ENCODE results near the gene CRABP2. TPM values are rescaled to one million over a fixed set of nuclear protein-coding genes. Genes with fewer than 3 reads are reported as not detected.
A peak's percentile ranks its signal among the peaks of the same experiment; 100 is the strongest.

CRABP2 gene
- total and polyA plus RNA-seq, 2 of the 13 experiments (the other 11 are each of a cell fraction or from before 2014, with no cell fraction given), result 0.40 to 0.60 TPM

DNA sequence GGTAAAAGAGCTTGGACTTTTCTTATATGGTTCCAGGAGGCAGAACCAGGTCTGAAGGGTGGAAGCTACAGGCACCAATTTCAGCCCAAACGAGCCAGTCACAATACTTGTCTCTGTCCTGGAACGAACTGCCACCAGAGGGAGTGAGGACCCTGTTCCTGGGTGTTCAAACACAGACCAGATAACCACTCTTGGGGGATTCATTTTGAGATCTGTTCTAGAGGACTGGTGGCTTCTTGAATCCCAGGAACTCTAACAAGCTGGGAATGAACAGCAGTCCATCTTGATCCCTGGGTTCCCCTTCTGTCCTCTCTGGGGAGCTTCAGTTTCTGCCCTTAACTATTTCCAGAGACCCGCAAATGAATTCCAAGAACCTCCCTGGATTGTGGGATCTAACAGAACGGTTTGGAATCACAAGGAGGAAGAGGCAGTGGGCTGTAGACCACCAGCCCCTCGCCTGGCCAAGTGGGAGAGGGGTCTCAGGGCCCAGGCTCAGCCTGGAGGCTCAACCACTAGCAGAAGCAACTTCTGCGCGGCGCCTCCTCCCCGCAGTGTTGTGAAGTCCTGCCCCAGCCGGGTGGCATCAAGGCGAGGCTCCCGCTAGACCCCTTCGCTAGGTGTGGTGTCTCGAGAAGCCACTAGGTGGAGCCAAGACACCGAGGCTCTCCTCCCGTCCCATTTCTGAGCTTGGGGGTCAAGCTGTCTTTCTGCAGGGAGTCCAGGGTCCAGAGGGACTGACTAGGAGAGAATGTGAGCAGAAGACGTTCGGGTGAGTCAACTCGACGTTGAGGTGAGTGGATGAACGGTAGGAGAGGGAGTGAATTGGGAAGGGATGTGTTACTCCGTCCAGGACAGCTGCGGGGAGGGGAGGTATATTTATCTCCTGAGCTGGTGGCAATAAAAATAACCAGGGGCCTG is 16.1 kb downstream of the CRABP2 start (continued):
- no peak for TF ChIP-seq ZNF546 (CRISPR knock-in tag; conservative IDR thresholded peaks at IDR 0.05)
- TF ChIP-seq BRD4 (CRISPR knock-in tag; IDR thresholded peaks at IDR 0.05), result no peak
- no peak for TF ChIP-seq SUZ12 (IDR thresholded peaks at IDR 0.05; ENCODE audit: low read depth, low read length)
- TF ChIP-seq, protein P1, sequence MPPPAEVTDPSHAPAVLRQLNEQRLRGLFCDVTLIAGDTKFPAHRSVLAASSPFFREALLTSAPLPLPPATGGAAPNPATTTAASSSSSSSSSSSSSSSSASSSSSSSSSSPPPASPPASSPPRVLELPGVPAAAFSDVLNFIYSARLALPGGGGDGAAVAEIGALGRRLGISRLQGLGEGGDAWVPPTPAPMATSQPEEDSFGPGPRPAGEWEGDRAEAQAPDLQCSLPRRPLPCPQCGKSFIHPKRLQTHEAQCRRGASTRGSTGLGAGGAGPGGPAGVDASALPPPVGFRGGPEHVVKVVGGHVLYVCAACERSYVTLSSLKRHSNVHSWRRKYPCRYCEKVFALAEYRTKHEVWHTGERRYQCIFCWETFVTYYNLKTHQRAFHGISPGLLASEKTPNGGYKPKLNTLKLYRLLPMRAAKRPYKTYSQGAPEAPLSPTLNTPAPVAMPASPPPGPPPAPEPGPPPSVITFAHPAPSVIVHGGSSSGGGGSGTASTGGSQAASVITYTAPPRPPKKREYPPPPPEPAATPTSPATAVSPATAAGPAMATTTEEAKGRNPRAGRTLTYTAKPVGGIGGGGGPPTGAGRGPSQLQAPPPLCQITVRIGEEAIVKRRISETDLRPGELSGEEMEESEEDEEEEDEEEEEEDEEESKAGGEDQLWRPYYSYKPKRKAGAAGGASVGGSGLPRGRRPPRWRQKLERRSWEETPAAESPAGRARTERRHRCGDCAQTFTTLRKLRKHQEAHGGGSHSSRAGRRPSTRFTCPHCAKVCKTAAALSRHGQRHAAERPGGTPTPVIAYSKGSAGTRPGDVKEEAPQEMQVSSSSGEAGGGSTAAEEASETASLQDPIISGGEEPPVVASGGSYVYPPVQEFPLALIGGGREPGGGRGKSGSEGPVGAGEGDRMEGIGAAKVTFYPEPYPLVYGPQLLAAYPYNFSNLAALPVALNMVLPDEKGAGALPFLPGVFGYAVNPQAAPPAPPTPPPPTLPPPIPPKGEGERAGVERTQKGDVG (CRISPR knock-in tag; IDR thresholded peaks at IDR 0.05; ENCODE audit: borderline replicate concordance), result no peak
- TF ChIP-seq NR2F2 (IDR thresholded peaks at IDR 0.05; ENCODE audit: borderline replicate concordance, low read depth), result no peak
- TF ChIP-seq, protein P2, sequence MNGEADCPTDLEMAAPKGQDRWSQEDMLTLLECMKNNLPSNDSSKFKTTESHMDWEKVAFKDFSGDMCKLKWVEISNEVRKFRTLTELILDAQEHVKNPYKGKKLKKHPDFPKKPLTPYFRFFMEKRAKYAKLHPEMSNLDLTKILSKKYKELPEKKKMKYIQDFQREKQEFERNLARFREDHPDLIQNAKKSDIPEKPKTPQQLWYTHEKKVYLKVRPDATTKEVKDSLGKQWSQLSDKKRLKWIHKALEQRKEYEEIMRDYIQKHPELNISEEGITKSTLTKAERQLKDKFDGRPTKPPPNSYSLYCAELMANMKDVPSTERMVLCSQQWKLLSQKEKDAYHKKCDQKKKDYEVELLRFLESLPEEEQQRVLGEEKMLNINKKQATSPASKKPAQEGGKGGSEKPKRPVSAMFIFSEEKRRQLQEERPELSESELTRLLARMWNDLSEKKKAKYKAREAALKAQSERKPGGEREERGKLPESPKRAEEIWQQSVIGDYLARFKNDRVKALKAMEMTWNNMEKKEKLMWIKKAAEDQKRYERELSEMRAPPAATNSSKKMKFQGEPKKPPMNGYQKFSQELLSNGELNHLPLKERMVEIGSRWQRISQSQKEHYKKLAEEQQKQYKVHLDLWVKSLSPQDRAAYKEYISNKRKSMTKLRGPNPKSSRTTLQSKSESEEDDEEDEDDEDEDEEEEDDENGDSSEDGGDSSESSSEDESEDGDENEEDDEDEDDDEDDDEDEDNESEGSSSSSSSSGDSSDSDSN (CRISPR knock-in tag; IDR thresholded peaks at IDR 0.05), result 0 out of 2 replicates have a peak, but pooled peaks have one; percentile 48
- TF ChIP-seq, protein P3, sequence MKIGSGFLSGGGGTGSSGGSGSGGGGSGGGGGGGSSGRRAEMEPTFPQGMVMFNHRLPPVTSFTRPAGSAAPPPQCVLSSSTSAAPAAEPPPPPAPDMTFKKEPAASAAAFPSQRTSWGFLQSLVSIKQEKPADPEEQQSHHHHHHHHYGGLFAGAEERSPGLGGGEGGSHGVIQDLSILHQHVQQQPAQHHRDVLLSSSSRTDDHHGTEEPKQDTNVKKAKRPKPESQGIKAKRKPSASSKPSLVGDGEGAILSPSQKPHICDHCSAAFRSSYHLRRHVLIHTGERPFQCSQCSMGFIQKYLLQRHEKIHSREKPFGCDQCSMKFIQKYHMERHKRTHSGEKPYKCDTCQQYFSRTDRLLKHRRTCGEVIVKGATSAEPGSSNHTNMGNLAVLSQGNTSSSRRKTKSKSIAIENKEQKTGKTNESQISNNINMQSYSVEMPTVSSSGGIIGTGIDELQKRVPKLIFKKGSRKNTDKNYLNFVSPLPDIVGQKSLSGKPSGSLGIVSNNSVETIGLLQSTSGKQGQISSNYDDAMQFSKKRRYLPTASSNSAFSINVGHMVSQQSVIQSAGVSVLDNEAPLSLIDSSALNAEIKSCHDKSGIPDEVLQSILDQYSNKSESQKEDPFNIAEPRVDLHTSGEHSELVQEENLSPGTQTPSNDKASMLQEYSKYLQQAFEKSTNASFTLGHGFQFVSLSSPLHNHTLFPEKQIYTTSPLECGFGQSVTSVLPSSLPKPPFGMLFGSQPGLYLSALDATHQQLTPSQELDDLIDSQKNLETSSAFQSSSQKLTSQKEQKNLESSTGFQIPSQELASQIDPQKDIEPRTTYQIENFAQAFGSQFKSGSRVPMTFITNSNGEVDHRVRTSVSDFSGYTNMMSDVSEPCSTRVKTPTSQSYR (CRISPR knock-in tag; IDR thresholded peaks at IDR 0.05; ENCODE audit: borderline replicate concordance), result no peak
- TF ChIP-seq, protein P4, sequence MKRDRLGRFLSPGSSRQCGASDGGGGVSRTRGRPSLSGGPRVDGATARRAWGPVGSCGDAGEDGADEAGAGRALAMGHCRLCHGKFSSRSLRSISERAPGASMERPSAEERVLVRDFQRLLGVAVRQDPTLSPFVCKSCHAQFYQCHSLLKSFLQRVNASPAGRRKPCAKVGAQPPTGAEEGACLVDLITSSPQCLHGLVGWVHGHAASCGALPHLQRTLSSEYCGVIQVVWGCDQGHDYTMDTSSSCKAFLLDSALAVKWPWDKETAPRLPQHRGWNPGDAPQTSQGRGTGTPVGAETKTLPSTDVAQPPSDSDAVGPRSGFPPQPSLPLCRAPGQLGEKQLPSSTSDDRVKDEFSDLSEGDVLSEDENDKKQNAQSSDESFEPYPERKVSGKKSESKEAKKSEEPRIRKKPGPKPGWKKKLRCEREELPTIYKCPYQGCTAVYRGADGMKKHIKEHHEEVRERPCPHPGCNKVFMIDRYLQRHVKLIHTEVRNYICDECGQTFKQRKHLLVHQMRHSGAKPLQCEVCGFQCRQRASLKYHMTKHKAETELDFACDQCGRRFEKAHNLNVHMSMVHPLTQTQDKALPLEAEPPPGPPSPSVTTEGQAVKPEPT (CRISPR knock-in tag; IDR thresholded peaks at IDR 0.05; ENCODE audit: low read depth), result no peak
- TF ChIP-seq, protein P5, sequence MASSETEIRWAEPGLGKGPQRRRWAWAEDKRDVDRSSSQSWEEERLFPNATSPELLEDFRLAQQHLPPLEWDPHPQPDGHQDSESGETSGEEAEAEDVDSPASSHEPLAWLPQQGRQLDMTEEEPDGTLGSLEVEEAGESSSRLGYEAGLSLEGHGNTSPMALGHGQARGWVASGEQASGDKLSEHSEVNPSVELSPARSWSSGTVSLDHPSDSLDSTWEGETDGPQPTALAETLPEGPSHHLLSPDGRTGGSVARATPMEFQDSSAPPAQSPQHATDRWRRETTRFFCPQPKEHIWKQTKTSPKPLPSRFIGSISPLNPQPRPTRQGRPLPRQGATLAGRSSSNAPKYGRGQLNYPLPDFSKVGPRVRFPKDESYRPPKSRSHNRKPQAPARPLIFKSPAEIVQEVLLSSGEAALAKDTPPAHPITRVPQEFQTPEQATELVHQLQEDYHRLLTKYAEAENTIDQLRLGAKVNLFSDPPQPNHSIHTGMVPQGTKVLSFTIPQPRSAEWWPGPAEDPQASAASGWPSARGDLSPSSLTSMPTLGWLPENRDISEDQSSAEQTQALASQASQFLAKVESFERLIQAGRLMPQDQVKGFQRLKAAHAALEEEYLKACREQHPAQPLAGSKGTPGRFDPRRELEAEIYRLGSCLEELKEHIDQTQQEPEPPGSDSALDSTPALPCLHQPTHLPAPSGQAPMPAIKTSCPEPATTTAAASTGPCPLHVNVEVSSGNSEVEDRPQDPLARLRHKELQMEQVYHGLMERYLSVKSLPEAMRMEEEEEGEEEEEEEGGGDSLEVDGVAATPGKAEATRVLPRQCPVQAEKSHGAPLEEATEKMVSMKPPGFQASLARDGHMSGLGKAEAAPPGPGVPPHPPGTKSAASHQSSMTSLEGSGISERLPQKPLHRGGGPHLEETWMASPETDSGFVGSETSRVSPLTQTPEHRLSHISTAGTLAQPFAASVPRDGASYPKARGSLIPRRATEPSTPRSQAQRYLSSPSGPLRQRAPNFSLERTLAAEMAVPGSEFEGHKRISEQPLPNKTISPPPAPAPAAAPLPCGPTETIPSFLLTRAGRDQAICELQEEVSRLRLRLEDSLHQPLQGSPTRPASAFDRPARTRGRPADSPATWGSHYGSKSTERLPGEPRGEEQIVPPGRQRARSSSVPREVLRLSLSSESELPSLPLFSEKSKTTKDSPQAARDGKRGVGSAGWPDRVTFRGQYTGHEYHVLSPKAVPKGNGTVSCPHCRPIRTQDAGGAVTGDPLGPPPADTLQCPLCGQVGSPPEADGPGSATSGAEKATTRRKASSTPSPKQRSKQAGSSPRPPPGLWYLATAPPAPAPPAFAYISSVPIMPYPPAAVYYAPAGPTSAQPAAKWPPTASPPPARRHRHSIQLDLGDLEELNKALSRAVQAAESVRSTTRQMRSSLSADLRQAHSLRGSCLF (CRISPR knock-in tag; IDR thresholded peaks at IDR 0.05; ENCODE audit: borderline replicate concordance), result no peak
- TF ChIP-seq HMG20A (CRISPR knock-in tag; IDR thresholded peaks at IDR 0.05; ENCODE audit: borderline replicate concordance), result no peak
- no peak for TF ChIP-seq SATB2 (CRISPR knock-in tag; IDR thresholded peaks at IDR 0.05)
- 0 out of 2 replicates have a peak, but pooled peaks have one; percentile 28 for TF ChIP-seq ZMAT3 (CRISPR knock-in tag; conservative IDR thresholded peaks at IDR 0.05)
